ENCODE results near the gene TAOK1.

Gene TAOK1

GRCh38 chr17:29585080-29585751, 195.1 kb downstream of the TAOK1 start:
- 31% methylated on average over 6 of the region's 8 CpGs for WGBS (ENCODE audit: insufficient coverage)
- CTCF ChIA-PET, result interaction anchor here (1.0 to 15.9 kb wide), 7 partner anchors 9 to 36 kb away, joined by 3 to 179 read pairs (median 7); partner anchors contain the start of genes ABHD15, ANKRD13B and TP53I13
- Histone ChIP-seq H3K27me3 (replicated peaks in 2 of 5; ENCODE audit: control insufficient read depth in 4 of 5, insufficient read depth in 5 of 5, low read length in 4 of 5) (no peaks in the 10 kb centered on the region), H3K27ac (ENCODE audit: insufficient read depth in 1 of 2, low read depth in 1 of 2, low read length in 2 of 2, poor library complexity in 1 of 2, severe bottlenecking in 2 of 2) (no peak overlapping the region), H3K36me3 (ENCODE audit: control insufficient read depth in 4 of 4, insufficient read depth in 4 of 4, low read length in 3 of 4) (peaks cover 3 to 31% (median 17%) of the 10 kb centered on the region in 4 experiments), H3K4me3 (ENCODE audit: control insufficient read depth in 1 of 7, extremely low read depth in 1 of 7, insufficient read depth in 4 of 7, low read depth in 2 of 7, low read length in 6 of 7) (peak overlapping the region in 4 of 7 experiments; percentile 1 to 54 (median 18)), H3K9me3 (ENCODE audit: control extremely low read depth in 1 of 5, control insufficient read depth in 4 of 5, insufficient read depth in 2 of 5, low read depth in 1 of 5, low read length in 4 of 5) (no peaks in the 10 kb centered on the region), H3K4me1 (ENCODE audit: control extremely low read depth in 1 of 4, control insufficient read depth in 4 of 4, insufficient read depth in 4 of 4, low read length in 3 of 4) (peaks cover 2 to 60% (median 53%) of the 10 kb centered on the region in 4 experiments)
- DNase-seq, result peak in 2 of 3 donors; percentile 38 to 40
- POLR2A ChIA-PET, result interaction anchor here (0.6 kb wide), 1 partner anchor 526 kb away, joined by 3 read pairs; no protein-coding TSS in a partner anchor

DNA sequence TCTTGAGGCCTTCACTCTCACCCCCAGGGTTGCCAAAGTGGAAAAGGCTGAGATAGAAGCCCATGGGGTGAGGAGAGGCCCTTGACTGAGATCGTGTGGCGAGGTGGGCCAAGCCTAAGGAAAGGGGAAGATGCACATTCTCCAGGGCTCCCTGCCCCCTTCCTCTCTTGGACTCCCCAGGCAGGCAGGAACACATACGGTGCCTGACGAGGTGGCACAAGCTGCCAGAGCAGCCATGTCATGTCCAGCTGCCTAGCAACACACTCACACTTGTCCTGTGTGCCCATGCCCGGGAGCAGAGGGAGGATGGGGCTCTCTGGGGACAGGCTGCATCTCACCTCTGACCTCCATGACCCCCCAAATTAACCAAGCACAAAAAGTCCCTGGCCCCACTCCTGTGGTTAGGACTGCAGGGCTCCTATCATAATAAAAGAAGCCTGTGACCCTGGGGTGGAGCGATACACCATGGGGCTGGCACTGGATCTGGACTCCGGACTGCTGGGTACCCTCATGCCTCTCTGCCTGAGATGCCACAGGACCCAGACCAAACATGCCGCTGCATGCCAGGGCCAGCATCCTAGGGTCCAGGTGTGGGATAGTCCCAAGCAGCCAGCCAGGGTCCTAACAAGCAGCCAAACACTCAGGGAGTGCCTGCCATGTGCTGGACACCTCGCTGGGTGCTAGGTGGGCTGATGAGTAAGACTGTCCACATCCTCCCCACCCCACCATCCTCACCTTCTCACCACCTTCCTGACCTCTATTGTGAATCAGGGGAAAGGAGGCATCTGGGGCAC, 196.7 kb downstream of the TAOK1 start:
- DNase-seq, result no peak
- Histone ChIP-seq H3K27ac (ENCODE audit: insufficient read depth in 1 of 2, low read depth in 1 of 2, low read length in 2 of 2, poor library complexity in 1 of 2, severe bottlenecking in 2 of 2) (no peak overlapping the region), H3K4me3 (ENCODE audit: control insufficient read depth in 1 of 7, extremely low read depth in 1 of 7, insufficient read depth in 4 of 7, low read depth in 2 of 7, low read length in 6 of 7) (no peak overlapping the region), H3K4me1 (ENCODE audit: control extremely low read depth in 1 of 4, control insufficient read depth in 4 of 4, insufficient read depth in 4 of 4, low read length in 3 of 4) (peaks cover 2 to 71% (median 70%) of the 10 kb centered on the region in 4 experiments), H3K27me3 (replicated peaks in 2 of 5; ENCODE audit: control insufficient read depth in 4 of 5, insufficient read depth in 5 of 5, low read length in 4 of 5) (no peaks in the 10 kb centered on the region), H3K9me3 (ENCODE audit: control extremely low read depth in 1 of 5, control insufficient read depth in 4 of 5, insufficient read depth in 2 of 5, low read depth in 1 of 5, low read length in 4 of 5) (no peaks in the 10 kb centered on the region), H3K36me3 (ENCODE audit: control insufficient read depth in 4 of 4, insufficient read depth in 4 of 4, low read length in 3 of 4) (peaks cover 3 to 20% (median 11%) of the 10 kb centered on the region in 4 experiments)
- 77% methylated on average over 8 of the region's 9 CpGs for WGBS (ENCODE audit: insufficient coverage)
- ChIA-PET POLR2A (no interaction called here), CTCF (interaction anchor here (1.0 to 15.9 kb wide), 5 partner anchors 10 to 34 kb away, joined by 3 to 179 read pairs (median 6); no protein-coding TSS in a partner anchor)

- DNase-seq, result no peak
- no peak overlapping the region for H3K27ac ChIP-seq (ENCODE audit: insufficient read depth in 1 of 2, low read depth in 1 of 2, low read length in 2 of 2, poor library complexity in 1 of 2, severe bottlenecking in 2 of 2)
- CTCF ChIA-PET, result interaction anchor here (0.6 to 1.8 kb wide), 9 partner anchors 8 to 51 kb away, joined by 3 to 8 read pairs (median 6); no protein-coding TSS in a partner anchor
- POLR2A ChIA-PET, result no interaction called here
- WGBS (ENCODE audit: insufficient coverage), result 94% methylated on average over 3 of the region's 6 CpGs
- no peaks in the 10 kb centered on the region for H3K27me3 ChIP-seq (replicated peaks in 2 of 5; ENCODE audit: control insufficient read depth in 4 of 5, insufficient read depth in 5 of 5, low read length in 4 of 5)
- H3K4me3 ChIP-seq (ENCODE audit: control insufficient read depth in 1 of 7, extremely low read depth in 1 of 7, insufficient read depth in 4 of 7, low read depth in 2 of 7, low read length in 6 of 7), result peak overlapping the region in 3 of 7 experiments; percentile 78 to 90 (median 83)
- peaks cover 4 to 78% (median 77%) of the 10 kb centered on the region in 4 experiments for H3K4me1 ChIP-seq (ENCODE audit: control extremely low read depth in 1 of 4, control insufficient read depth in 4 of 4, insufficient read depth in 4 of 4, low read length in 3 of 4)
- H3K36me3 ChIP-seq (ENCODE audit: control insufficient read depth in 4 of 4, insufficient read depth in 4 of 4, low read length in 3 of 4), result peaks cover 0 to 13% (median 5%) of the 10 kb centered on the region in 4 experiments
- H3K9me3 ChIP-seq (ENCODE audit: control extremely low read depth in 1 of 5, control insufficient read depth in 4 of 5, insufficient read depth in 2 of 5, low read depth in 1 of 5, low read length in 4 of 5), result no peaks in the 10 kb centered on the region
Measured at GRCh38 chr17:29587591-29587990, 197.4 kb downstream of the TAOK1 start.

- CTCF ChIA-PET, result interaction anchor here (0.6 to 1.8 kb wide), 10 partner anchors 9 to 52 kb away, joined by 3 to 8 read pairs (median 6); no protein-coding TSS in a partner anchor
- DNase-seq, result peak in 1 of 3 donors; percentile 9
Measured at GRCh38 chr17:29588017-29588561, 197.9 kb downstream of the TAOK1 start.

GRCh38 chr17:29588562-29589411, 198.6 kb downstream of the TAOK1 start:
- Histone ChIP-seq H3K27me3 (replicated peaks in 2 of 5; ENCODE audit: control insufficient read depth in 4 of 5, insufficient read depth in 5 of 5, low read length in 4 of 5) (no peaks in the 10 kb centered on the region), H3K27ac (ENCODE audit: insufficient read depth in 1 of 2, low read depth in 1 of 2, low read length in 2 of 2, poor library complexity in 1 of 2, severe bottlenecking in 2 of 2) (peak overlapping the region in 1 of 2 experiments; percentile 25), H3K36me3 (ENCODE audit: control insufficient read depth in 4 of 4, insufficient read depth in 4 of 4, low read length in 3 of 4) (peaks cover 0 to 2% (median 0%) of the 10 kb centered on the region in 4 experiments), H3K4me3 (ENCODE audit: control insufficient read depth in 1 of 7, extremely low read depth in 1 of 7, insufficient read depth in 4 of 7, low read depth in 2 of 7, low read length in 6 of 7) (peak overlapping the region; percentile 56 to 90 (median 78)), H3K4me1 (ENCODE audit: control extremely low read depth in 1 of 4, control insufficient read depth in 4 of 4, insufficient read depth in 4 of 4, low read length in 3 of 4) (peaks cover 4 to 84% (median 84%) of the 10 kb centered on the region in 4 experiments), H3K9me3 (ENCODE audit: control extremely low read depth in 1 of 5, control insufficient read depth in 4 of 5, insufficient read depth in 2 of 5, low read depth in 1 of 5, low read length in 4 of 5) (no peaks in the 10 kb centered on the region)
- peak in 1 of 3 donors; percentile 49 for DNase-seq
- ChIA-PET POLR2A (no interaction called here), CTCF (interaction anchor here (0.6 to 1.8 kb wide), 9 partner anchors 9 to 52 kb away, joined by 3 to 8 read pairs (median 6); no protein-coding TSS in a partner anchor)
- WGBS (ENCODE audit: insufficient coverage), result under 1% methylated on average over 68 of the region's 72 CpGs

More at GRCh38 chr17:29588017-29588561, 197.9 kb downstream of the TAOK1 start:
- H3K27ac ChIP-seq (ENCODE audit: insufficient read depth in 1 of 2, low read depth in 1 of 2, low read length in 2 of 2, poor library complexity in 1 of 2, severe bottlenecking in 2 of 2), result peak overlapping the region in 1 of 2 experiments; percentile 25
- H3K4me1 ChIP-seq (ENCODE audit: control extremely low read depth in 1 of 4, control insufficient read depth in 4 of 4, insufficient read depth in 4 of 4, low read length in 3 of 4), result peaks cover 4 to 82% (median 81%) of the 10 kb centered on the region in 4 experiments
- no peaks in the 10 kb centered on the region for H3K9me3 ChIP-seq (ENCODE audit: control extremely low read depth in 1 of 5, control insufficient read depth in 4 of 5, insufficient read depth in 2 of 5, low read depth in 1 of 5, low read length in 4 of 5)
- H3K4me3 ChIP-seq (ENCODE audit: control insufficient read depth in 1 of 7, extremely low read depth in 1 of 7, insufficient read depth in 4 of 7, low read depth in 2 of 7, low read length in 6 of 7), result peak overlapping the region; percentile 56 to 90 (median 78)
- 33% methylated on average over 8 of the region's 8 CpGs for WGBS (ENCODE audit: insufficient coverage)
- H3K36me3 ChIP-seq (ENCODE audit: control insufficient read depth in 4 of 4, insufficient read depth in 4 of 4, low read length in 3 of 4), result peaks cover 0 to 8% (median 1%) of the 10 kb centered on the region in 4 experiments
- no peaks in the 10 kb centered on the region for H3K27me3 ChIP-seq (replicated peaks in 2 of 5; ENCODE audit: control insufficient read depth in 4 of 5, insufficient read depth in 5 of 5, low read length in 4 of 5)
- POLR2A ChIA-PET, result no interaction called here
